NCI-H187 treated with DMSO at 0.1 percent for 48 hours (cell line): ENCODE data around the gene USHBP1.

ENCODE experiments used
- DNase-seq: peaks from one replicate; lab custom pipeline; 2025; lab: John Stamatoyannopoulos, UW

USHBP1 gene

DNA sequence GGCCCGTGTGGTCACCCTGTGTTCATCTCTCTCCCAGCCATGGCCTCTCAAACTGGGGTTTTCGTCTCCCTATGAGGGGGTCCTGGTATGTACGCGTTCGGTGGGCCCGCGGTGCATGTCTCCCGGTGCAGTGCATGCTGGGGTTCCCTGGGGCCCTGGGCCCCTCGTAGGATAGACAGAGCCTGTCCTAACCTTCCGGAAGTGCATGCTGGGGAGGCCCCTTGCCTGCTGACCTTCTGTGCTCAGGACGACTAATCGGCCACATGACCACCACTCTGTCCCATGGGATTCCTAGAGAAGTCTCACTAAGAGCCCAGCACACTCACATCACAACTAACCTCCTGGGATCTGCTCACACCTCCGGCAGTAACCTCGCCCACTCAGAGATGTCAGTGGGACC lies 54.2 kb downstream of the USHBP1 start:
- DNase-seq = no peak

DNA sequence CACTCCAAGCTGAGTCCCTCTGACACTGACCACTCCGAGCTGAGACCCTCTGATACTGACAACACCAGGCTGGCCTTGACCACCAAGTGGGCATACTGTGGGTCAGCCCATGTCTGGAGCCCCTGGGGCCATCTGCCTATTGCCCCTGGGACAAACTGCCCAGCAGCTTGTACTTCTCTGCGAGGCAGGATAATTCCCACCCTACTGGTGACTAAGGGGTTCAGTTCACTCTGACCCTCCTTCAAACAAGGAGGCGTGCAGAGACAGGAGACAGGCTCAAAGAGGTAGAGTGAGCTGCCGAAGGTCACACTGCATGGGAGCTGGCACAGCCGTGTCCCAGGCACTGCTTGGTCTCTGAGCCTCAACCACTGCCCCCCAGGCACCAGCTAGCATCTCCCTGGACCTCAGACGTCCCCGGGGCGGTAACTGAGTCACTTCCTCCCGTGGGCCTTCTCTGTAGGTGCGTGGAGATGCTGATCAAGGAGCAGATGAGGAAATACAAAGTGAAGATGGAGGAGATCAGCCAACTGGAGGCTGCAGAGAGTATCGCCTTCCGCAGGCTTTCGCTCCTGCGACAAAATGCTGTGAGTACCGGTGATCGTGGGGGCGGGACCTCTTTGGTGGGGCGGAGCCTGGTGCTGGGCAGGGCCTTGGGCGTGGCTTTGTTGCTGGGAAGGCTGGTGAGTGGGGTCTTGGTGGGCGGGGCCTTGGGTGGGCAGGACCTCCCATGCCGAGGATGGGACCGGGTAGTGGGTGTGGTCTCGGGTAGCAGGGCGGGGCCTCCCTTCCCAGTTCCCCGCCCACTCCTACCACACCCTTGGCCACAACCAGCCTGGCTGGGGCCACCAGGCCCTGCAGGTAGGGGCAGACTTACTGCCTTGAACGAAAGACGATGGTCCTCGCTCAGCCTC lies 55.2 kb downstream of the USHBP1 start:
- no peak for DNase-seq

DNA sequence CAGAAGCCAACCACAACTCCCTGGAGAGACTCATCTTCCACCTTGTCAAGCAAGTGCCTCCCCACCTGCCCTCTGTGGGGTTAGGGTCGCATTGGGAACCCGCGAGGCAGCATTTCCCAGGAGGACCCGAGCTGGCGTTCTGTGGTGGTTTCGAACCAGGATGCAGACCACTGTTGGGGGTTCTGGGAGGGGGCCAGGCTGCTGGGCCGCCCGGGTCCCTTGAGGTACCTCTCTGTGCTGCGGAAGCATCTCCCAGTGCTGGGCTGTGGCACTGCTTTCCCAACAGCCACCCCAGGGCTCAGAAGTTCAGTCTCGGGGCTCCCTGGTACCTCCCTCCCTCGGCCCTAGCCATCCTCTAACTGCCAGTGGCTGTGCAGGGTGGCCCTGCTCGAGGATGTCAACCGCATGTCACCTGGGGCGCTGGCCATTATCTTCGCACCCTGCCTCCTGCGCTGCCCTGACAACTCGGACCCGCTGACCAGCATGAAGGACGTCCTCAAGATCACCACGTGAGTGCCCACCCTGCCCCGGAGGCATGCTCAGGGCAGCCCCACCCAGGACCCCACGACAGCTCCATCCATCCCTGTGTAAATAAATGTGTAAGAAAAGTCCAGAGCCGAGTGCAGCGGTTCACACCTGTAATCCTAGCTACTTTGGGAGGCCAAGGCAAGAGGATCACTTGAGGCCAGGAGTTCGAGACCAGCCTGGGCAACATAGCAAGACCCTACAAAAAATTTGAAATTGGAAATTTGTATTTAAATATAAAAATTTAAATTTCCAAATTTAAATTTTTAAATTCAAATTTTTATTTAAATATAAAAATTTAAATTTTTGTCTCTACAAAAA lies 57.6 kb downstream of the USHBP1 start:
- DNase-seq = no peak

DNA sequence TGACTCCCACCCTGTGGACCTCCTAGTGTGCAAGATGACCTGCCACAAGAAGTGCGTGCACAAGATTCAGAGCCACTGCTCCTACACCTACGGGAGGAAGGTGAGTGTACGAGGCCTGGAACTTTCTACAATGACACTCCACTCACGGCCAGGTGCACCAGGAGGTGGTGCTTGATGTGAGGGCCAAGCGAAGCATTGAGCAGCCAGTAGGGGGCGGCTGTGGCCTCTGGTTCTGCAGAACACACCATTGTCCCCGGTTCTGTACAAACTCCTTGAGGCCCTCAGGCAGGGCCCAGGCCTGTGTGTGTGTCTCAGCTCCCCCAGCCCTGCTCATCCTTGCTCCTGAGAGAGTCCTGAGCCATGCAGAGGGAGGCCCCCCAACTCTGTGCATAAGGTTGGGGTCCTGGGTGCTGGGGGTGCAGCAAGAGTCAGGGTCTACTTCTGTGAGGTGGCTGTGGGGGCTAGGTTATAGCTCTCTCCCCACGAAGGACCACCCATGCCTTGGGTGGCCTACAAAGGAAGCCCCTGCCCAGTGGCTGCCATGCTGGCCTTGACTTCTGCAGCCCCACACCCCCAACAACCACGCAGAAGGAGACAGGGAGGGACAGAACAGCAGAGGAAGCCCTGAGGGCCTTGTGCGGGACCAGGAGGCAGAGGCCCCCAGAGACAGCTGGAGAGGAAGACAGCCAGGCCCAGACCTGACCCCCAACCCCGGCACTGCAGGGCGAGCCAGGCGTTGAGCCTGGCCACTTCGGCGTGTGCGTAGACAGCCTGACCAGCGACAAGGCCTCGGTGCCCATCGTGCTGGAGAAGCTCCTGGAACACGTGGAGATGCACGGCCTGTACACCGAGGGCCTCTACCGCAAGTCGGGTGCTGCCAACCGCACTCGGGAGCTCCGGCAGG lies 59.1 kb downstream of the USHBP1 start:
- no peak for DNase-seq

DNA sequence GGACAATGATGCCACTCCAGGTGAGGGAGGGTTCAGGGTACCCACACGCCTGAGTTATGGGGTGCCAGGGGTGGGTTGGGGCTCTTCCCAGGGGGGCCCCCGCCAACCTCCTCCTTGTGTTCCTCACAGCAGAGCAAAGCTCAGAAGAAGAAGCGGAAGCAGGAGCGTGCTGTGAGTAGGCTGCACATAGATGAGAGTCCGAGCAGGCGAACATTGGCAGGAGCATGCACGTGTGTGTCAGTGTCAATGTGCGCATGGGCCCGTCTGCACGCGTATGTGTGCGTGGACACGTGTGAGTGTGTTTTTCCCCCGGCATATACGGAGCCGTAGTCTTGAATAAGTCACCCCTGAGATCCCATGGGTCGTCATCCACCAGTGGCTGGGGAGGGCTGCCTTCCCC lies 61.8 kb downstream of the USHBP1 start:
- DNase-seq = no peak

DNA sequence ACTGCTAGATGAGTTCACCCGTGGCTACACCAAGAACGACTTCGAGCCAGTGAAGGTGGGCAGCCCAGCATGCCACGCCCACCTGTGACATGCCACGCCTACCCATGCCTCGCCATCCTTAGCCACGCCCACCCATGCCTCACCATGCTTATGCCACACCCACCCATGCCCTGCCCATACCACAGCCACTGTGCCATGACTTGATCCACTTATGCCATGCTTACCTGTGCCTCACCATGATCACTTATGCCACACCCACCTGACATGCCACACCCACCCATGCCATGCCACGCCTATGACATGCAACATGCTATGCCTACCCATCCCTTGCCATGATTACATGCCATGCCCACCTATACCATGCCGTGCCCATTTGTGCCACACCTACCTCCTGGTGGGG lies 62.3 kb downstream of the USHBP1 start:
- DNase-seq = no peak

DNA sequence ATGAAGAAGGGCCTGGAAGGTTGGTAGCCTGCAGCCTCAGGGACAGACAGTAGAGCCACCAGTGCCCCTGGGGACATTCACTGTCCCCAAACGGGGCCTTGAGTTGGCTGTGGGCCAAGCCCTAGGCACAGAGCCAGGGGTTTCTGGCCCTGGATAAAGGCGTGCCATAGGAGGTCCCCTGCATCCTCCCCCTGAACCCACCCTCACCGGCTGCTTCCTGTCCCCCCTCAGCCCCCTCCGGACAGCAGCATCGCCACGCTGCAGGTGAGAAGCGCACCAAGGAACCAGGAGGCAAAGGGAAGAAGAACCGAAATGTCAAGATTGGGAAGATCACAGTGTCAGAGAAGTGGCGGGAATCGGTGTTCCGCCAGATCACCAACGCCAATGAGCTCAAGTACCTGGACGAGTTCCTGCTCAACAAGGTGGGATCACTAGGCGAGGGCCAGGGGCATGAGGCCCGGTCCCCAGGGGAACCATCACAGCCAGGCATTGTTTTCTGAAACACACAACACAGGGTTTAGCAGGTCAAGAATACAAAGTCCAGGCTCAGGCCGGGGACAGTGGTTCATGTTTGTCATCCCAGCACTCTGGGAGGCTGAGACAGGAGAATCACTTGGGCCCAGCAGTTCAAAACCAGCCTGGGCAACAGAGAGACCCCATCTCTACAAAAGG lies 64.0 kb downstream of the USHBP1 start:
- no peak for DNase-seq
